ENCODE measurements around the gene TRIP13.

TRIP13 gene

DNA sequence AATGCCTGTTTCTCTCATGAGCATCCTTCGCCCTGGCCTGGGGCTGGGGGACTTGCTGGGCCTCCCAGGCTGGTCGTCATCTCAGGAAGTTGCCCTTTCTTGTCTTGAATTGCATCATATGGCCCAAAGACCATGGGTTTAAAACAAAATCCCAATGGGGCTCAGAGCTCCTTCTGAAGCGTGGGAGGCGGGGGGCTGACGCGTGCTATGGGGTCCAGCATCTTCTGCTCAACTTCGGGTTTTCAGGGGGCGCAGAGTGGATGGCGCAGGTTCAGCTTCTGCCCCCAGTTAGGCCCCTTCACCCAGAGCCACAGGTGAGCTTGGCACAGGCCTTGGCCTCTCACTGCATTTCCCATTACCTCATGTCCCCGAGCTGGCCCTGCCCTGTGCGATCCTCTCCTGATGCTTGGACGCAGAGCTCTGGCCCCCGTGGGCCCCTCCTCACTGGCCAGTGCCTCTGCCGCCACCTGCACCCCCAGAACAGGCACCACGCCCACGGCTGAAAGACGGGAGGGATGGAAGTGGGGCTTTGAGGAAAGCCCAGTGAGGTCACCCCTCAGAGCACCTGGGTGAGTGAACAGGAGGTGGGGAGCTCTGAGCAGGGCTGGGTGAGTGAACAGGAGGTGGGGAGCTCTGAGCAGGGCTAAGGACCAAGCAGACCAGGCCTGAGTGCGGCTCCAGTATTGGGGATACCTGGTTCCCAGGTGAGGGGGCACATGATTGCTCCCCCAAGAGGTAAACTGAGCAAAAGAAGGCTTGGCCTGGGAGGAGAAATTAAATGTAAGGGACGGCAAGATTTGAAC lies 56.0 kb downstream of the TRIP13 start:
- no peak for DNase-seq
- Histone ChIP-seq H3K27ac (no peak overlapping the region), H3K36me3 (replicated peaks) (no peaks in the 10 kb centered on the region), H3K4me3 (ENCODE audit: low read depth, low read length) (no peak overlapping the region), H3K27me3 (replicated peaks) (peaks cover 64% of the 10 kb centered on the region)
- TF ChIP-seq, protein P1, sequence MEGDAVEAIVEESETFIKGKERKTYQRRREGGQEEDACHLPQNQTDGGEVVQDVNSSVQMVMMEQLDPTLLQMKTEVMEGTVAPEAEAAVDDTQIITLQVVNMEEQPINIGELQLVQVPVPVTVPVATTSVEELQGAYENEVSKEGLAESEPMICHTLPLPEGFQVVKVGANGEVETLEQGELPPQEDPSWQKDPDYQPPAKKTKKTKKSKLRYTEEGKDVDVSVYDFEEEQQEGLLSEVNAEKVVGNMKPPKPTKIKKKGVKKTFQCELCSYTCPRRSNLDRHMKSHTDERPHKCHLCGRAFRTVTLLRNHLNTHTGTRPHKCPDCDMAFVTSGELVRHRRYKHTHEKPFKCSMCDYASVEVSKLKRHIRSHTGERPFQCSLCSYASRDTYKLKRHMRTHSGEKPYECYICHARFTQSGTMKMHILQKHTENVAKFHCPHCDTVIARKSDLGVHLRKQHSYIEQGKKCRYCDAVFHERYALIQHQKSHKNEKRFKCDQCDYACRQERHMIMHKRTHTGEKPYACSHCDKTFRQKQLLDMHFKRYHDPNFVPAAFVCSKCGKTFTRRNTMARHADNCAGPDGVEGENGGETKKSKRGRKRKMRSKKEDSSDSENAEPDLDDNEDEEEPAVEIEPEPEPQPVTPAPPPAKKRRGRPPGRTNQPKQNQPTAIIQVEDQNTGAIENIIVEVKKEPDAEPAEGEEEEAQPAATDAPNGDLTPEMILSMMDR (IDR thresholded peaks at IDR 0.05; ENCODE audit: low read depth, low read length, missing control alignments), result no peak
- in situ Hi-C loops (cut with HindIII; ENCODE audit: low pct_ligation_motif_present, low sequenced_read_pairs), result loop anchor here (25.0 kb wide), 1 partner anchor 214 kb away; no protein-coding TSS in a partner anchor

DNA sequence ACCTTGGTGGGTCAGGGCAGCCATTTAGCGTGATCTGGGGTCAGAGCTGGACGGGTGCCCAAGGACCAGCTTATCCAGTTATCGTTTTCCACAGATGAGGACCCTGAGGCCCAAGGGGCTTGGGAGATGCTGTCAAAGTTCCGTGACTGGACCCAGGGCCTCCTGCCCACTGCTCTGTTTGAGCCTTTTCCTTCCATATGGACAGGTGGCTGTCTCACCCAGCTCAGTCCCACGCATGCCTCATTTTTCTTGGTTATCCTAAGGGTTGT lies 56.5 kb downstream of the TRIP13 start:
- Histone ChIP-seq H3K4me3 (ENCODE audit: low read depth, low read length) (no peak overlapping the region), H3K27me3 (replicated peaks) (peaks cover 64% of the 10 kb centered on the region), H3K36me3 (replicated peaks) (no peaks in the 10 kb centered on the region), H3K27ac (no peak overlapping the region)
- in situ Hi-C loops (cut with HindIII; ENCODE audit: low pct_ligation_motif_present, low sequenced_read_pairs), result loop anchor here (25.0 kb wide), 1 partner anchor 213 kb away; no protein-coding TSS in a partner anchor
- no peak for DNase-seq
- TF ChIP-seq, protein P1 (IDR thresholded peaks at IDR 0.05; ENCODE audit: low read depth, low read length, missing control alignments), result no peak

DNA sequence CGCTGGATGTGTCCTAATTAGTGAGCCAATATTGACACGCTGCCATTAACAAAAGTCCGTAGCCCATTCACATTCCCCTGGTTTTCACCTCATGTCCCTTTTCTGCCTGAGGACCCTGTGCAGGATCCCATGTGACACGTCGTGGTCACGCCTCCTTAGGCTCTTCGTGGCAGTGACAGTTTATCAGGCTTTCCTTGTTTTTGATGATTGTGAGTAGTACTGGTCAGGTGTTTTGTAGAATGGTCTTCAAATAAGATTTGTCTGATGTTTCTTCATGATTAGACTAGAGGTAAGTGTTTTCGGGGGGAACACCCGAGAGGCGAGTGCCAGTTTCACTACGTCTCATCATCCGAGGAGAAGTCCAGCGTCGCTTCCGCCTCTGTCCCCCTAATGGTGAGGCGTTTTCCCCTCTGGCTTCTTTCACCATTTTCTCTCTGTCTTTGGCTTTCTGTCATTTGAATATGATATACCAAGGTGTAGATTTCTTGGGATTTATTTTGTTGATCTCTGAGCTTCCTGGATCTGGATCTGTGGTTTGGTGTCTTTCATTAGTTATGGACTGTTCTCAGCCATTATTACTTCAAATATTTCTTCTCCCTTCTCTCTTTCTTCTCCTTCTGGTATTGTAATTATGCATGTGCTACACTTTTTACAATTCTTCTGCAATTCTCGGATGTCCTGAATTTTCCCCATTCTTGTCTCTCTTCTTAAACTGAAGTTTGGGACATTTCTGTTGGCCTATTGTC lies 57.3 kb downstream of the TRIP13 start:
- in situ Hi-C loops (cut with HindIII; ENCODE audit: low pct_ligation_motif_present, low sequenced_read_pairs), result loop anchor here (25.0 kb wide), 1 partner anchor 212 kb away; no protein-coding TSS in a partner anchor

DNA sequence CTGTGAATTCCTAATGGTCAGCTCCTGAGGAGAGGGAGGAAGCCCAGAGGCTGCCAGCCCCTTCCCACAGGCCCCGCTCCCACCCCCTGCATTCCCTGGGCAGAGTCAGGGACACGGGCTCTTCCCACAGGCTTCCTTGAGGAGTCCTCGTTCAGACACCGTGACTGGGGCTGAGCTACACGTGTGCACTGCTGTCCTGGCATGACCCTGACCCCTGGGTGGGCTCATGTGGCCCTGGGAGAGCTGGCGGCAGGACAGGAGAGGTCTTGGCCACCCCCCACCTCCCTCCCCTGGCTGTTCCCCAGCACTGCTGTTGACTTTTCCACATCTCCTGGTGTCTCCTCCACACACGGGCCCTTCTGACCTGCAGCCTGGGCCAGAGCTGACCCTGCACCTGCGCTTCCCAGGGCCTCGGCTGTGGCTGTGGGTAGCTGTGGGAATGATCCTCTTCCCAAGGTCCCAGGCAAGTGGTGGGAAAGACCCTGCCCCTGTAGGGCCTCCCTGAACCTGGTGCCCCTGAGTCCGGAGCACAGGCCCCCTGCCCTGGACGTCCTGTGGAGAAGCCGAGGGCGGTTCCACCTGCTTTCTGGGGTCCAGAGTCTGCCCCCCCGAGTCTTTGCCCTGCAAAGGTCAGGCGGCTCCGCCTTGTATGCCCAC lies 59.4 kb downstream of the TRIP13 start:
- H3K4me3 ChIP-seq (ENCODE audit: low read depth, low read length), result no peak overlapping the region
- no peak for DNase-seq
- peaks cover 66% of the 10 kb centered on the region for H3K27me3 ChIP-seq (replicated peaks)
- TF ChIP-seq, protein P1 (IDR thresholded peaks at IDR 0.05; ENCODE audit: low read depth, low read length, missing control alignments), result no peak
- no peaks in the 10 kb centered on the region for H3K36me3 ChIP-seq (replicated peaks)
- in situ Hi-C loops (cut with HindIII; ENCODE audit: low pct_ligation_motif_present, low sequenced_read_pairs), result no loop called here
- H3K27ac ChIP-seq, result no peak overlapping the region

More for the DNA sequence above, 57.3 kb downstream of the TRIP13 start:
- H3K36me3 ChIP-seq (replicated peaks), result no peaks in the 10 kb centered on the region
- TF ChIP-seq, protein P1 (IDR thresholded peaks at IDR 0.05; ENCODE audit: low read depth, low read length, missing control alignments), result no peak
- no peak for DNase-seq
- no peak overlapping the region for H3K4me3 ChIP-seq (ENCODE audit: low read depth, low read length)
- no peak overlapping the region for H3K27ac ChIP-seq
- H3K27me3 ChIP-seq (replicated peaks), result peaks cover 70% of the 10 kb centered on the region

DNA sequence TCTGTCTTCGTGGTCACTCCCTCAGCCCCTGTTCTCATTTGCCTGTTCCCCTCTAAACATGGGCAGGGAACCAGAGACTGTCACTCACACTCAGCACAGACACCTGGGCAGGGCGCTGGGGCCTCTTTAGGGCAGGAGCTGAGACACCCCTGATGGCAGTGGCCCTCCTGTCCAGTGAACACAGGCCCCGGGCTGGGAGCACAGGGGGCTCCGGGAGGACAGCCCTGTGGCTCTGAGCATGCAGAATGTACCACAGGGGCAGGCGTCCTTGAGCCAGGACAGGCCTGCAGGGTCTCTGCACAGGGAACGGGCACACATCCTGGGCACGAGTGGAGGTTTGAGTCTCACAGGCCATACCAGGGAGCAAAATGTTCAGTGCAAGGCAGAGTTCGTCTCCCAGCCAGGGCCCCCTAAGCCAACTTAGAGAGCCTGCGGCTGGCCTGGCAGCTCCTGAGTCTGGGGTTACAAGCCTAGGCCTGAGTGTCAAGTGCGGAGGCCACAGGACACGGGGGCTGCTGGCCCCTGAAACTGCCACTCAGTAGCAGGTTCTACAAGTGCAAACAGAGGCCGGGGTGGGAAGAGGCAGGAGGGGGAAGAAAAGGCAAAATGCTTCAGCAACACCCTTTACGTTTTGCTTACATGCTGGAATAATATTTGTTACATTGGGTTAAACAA lies 60.0 kb downstream of the TRIP13 start:
- H3K27me3 ChIP-seq (replicated peaks), result peaks cover 59% of the 10 kb centered on the region
- H3K27ac ChIP-seq, result no peak overlapping the region
- no peak for DNase-seq
- TF ChIP-seq, protein P1 (IDR thresholded peaks at IDR 0.05; ENCODE audit: low read depth, low read length, missing control alignments), result no peak
- no peak overlapping the region for H3K4me3 ChIP-seq (ENCODE audit: low read depth, low read length)
- no peaks in the 10 kb centered on the region for H3K36me3 ChIP-seq (replicated peaks)
- in situ Hi-C loops (cut with HindIII; ENCODE audit: low pct_ligation_motif_present, low sequenced_read_pairs), result no loop called here

Measured in brain microvascular endothelial cell (primary cell).